H1 (cell line): ENCODE results near the gene ITGA4. TPM values are rescaled to one million over a fixed set of nuclear protein-coding genes. Genes with fewer than 3 reads are reported as not detected.

Experiments used
- CTCF ChIA-PET: fragments of 300-600 bp; sonication (Branson Sonifier 250); formaldehyde crosslinking; loops from one replicate; lab custom pipeline; 2021; ENCODE audit not compliant: partially characterized antibody; lab: Charles Lee
- POLR2A ChIA-PET: fragments of 300-600 bp; sonication (Branson Sonifier 250); formaldehyde crosslinking; loops from one replicate; lab custom pipeline; 2021; ENCODE audit warnings: inconsistent platforms; ENCODE audit not compliant: partially characterized antibody; lab: Charles Lee
- DNase-seq, 2 experiments: peaks; one replicate each; pipeline versions ENCODE4 v3.0.0 to v3.0.0-alpha.2; 2010 to 2022; ENCODE audit warnings: low spot score in 2 of 2, low read depth in 1 of 2, mixed read lengths in 1 of 2
- FAIRE-seq: peaks from 2 replicates; lab custom pipeline; 2011; peaks lifted over from hg19 to GRCh38; lab: Jason Lieb, UNC
- H2AFZ ChIP-seq: 2 replicates; pipeline ENCODE4 v1.8.1; 2012; ENCODE audit warnings: low read length, inconsistent platforms
- H2AK5ac ChIP-seq: 2 replicates; pipeline ENCODE4 v1.6.1; 2013; ENCODE audit warnings: low read depth, low read length
- H2BK120ac ChIP-seq: replicated peaks from 2 replicates; pipeline ENCODE3; 2013; ENCODE audit warnings: low read depth, low read length, inconsistent platforms
- H2BK12ac ChIP-seq: 2 replicates; pipeline ENCODE4 v1.6.1; 2013; ENCODE audit warnings: low read depth, low read length
- H2BK15ac ChIP-seq: 2 replicates; pipeline ENCODE4 v1.6.1; 2013; ENCODE audit warnings: low read length
- H2BK20ac ChIP-seq: 2 replicates; pipeline ENCODE4 v1.6.1; 2013; ENCODE audit warnings: low read length
- H2BK5ac ChIP-seq: 2 replicates; pipeline ENCODE4 v1.6.1; 2013; ENCODE audit warnings: low read depth, low read length
- H3K14ac ChIP-seq: 2 replicates; pipeline ENCODE4 v1.6.1; 2013; ENCODE audit warnings: inconsistent platforms; ENCODE audit not compliant: insufficient read length
- H3K18ac ChIP-seq: 2 replicates; pipeline ENCODE4 v1.6.1; 2013; ENCODE audit warnings: low read length; ENCODE audit errors: extremely low read depth
- H3K23ac ChIP-seq: 2 replicates; pipeline ENCODE4 v1.6.1; 2013; ENCODE audit warnings: inconsistent platforms; ENCODE audit not compliant: insufficient read length
- H3K23me2 ChIP-seq: 2 replicates; pipeline ENCODE4 v1.6.1; 2013; ENCODE audit warnings: low read depth, low read length
- H3K27ac ChIP-seq: 2 replicates; pipeline ENCODE4 v1.6.1; 2011; ENCODE audit warnings: low read depth, low read length, inconsistent platforms
- H3K27me3 ChIP-seq, 4 experiments: replicated peaks in 1 of 4; 1 replicate in 1 of 4; 2 replicates in 3 of 4; pipeline versions ENCODE4 v1.6.1 to v1.8.1; 2011 to 2013; ENCODE audit warnings: low read length in 3 of 4, mild to moderate bottlenecking in 3 of 4, inconsistent platforms in 2 of 4, mixed read lengths in 2 of 4, moderate library complexity in 1 of 4; ENCODE audit not compliant: control insufficient read depth in 3 of 4, insufficient read depth in 3 of 4; ENCODE audit errors: extremely low read depth in 1 of 4
- H3K36me3 ChIP-seq, 4 experiments: 2 replicates each; pipeline versions ENCODE4 v1.6.1 to v1.8.1; 2011 to 2013; ENCODE audit warnings: mild to moderate bottlenecking in 4 of 4, low read length in 3 of 4, moderate library complexity in 2 of 4, control low read depth in 1 of 4, inconsistent platforms in 1 of 4; ENCODE audit not compliant: insufficient read depth in 4 of 4, control insufficient read depth in 2 of 4
- H3K4ac ChIP-seq: replicated peaks from 2 replicates; pipeline ENCODE3; 2013; ENCODE audit warnings: low read length, low read depth, mixed read lengths, inconsistent platforms; ENCODE audit not compliant: insufficient read length
- H3K4me1 ChIP-seq, 4 experiments: replicated peaks in 1 of 4; 1 replicate in 1 of 4; 2 replicates in 3 of 4; pipeline versions ENCODE4 v1.6.1 to v1.8.1; 2011 to 2013; ENCODE audit warnings: low read length in 3 of 4, inconsistent platforms in 2 of 4, mixed read lengths in 1 of 4; ENCODE audit not compliant: insufficient read depth in 4 of 4, control insufficient read depth in 3 of 4
- H3K4me2 ChIP-seq, 2 experiments: 2 replicates each; pipeline versions ENCODE4 v1.6.1 to v1.8.1; 2011 to 2013; ENCODE audit warnings: low read depth in 2 of 2, low read length in 2 of 2, control low read depth in 1 of 2, inconsistent platforms in 1 of 2, mild to moderate bottlenecking in 1 of 2; ENCODE audit not compliant: insufficient read depth in 1 of 2
- H3K4me3 ChIP-seq, 4 experiments: fragments of 200-600, 300-600 bp in 1 of 4; sonication (generic), shearing (Covaris generic), sonication (Bioruptor Twin) in 1 of 4; 2 replicates each; pipeline versions ENCODE4 v1.5.1 to v1.8.1; 2011 to 2016; ENCODE audit warnings: low read length in 4 of 4, low read depth in 3 of 4, control low read depth in 2 of 4, inconsistent platforms in 2 of 4, mild to moderate bottlenecking in 2 of 4, mixed read lengths in 1 of 4, moderate library complexity in 1 of 4; ENCODE audit not compliant: insufficient read depth in 2 of 4; ENCODE audit errors: extremely low read depth in 1 of 4
- H3K56ac ChIP-seq: replicated peaks from 2 replicates; pipeline ENCODE3; 2013; ENCODE audit warnings: low read depth, mild to moderate bottlenecking, mixed read lengths, low read length, inconsistent platforms; ENCODE audit not compliant: insufficient read length
- H3K79me1 ChIP-seq: 2 replicates; pipeline ENCODE4 v1.6.1; 2013; ENCODE audit warnings: low read depth, low read length, control low read depth
- H3K79me2 ChIP-seq, 2 experiments: 2 replicates each; pipeline versions ENCODE4 v1.6.1 to v1.8.1; 2012 to 2013; ENCODE audit warnings: low read length in 2 of 2, mild to moderate bottlenecking in 2 of 2, inconsistent platforms in 1 of 2; ENCODE audit not compliant: insufficient read depth in 2 of 2, control insufficient read depth in 1 of 2
- H3K9ac ChIP-seq, 4 experiments: replicated peaks in 1 of 4; 1 replicate in 1 of 4; 2 replicates in 3 of 4; pipeline versions ENCODE4 v1.6.1 to v1.8.1; 2011 to 2013; ENCODE audit warnings: low read depth in 3 of 4, low read length in 3 of 4, control low read depth in 2 of 4, mild to moderate bottlenecking in 2 of 4, moderate library complexity in 2 of 4, inconsistent platforms in 1 of 4; ENCODE audit errors: extremely low read depth in 1 of 4
- H3K9me3 ChIP-seq, 2 experiments: 2 replicates each; pipeline versions ENCODE4 v1.6.1 to v1.8.1; 2012 to 2013; ENCODE audit warnings: mild to moderate bottlenecking in 2 of 2, moderate library complexity in 2 of 2, control low read depth in 1 of 2, inconsistent platforms in 1 of 2, low read depth in 1 of 2, low read length in 1 of 2, mixed read lengths in 1 of 2; ENCODE audit not compliant: insufficient read depth in 2 of 2
- H4K20me1 ChIP-seq, 2 experiments: replicated peaks in 1 of 2; 2 replicates each; pipeline versions ENCODE3 to v1.8.1; 2011 to 2013; ENCODE audit warnings: inconsistent platforms in 2 of 2, low read length in 2 of 2, mild to moderate bottlenecking in 1 of 2; ENCODE audit not compliant: insufficient read depth in 2 of 2, control insufficient read depth in 1 of 2
- H4K5ac ChIP-seq: 2 replicates; pipeline ENCODE4 v1.6.1; 2013; ENCODE audit warnings: low read length, low read depth, mixed read lengths, inconsistent platforms; ENCODE audit not compliant: insufficient read length
- H4K8ac ChIP-seq: 2 replicates; pipeline ENCODE4 v1.8.0; 2013; ENCODE audit warnings: mild to moderate bottlenecking, moderate library complexity, low read length, inconsistent platforms; ENCODE audit not compliant: insufficient read depth; ENCODE audit errors: extremely low read depth
- H4K91ac ChIP-seq: replicated peaks from 2 replicates; pipeline ENCODE3; 2013; ENCODE audit warnings: low read length, mixed read lengths, inconsistent platforms; ENCODE audit not compliant: insufficient read length
- BCL11A ChIP-seq, 2 experiments: IDR thresholded peaks; one replicate each; pipeline ENCODE4 v1.6.1; 2011; ENCODE audit warnings: low read depth in 2 of 2, low read length in 2 of 2, mild to moderate bottlenecking in 2 of 2
- BRCA1 ChIP-seq: IDR thresholded peaks from 2 replicates; pipeline ENCODE4 v1.6.1; 2012; ENCODE audit warnings: low read depth, low read length, improper control_type of control experiment
- CHD1 ChIP-seq: IDR thresholded peaks from 2 replicates; pipeline ENCODE4 v1.6.1; 2012; ENCODE audit warnings: low read depth, low read length, improper control_type of control experiment
- CREB1 ChIP-seq: IDR thresholded peaks from 2 replicates; pipeline ENCODE4 v1.6.1; 2012; ENCODE audit warnings: inconsistent platforms
- FOSL1 ChIP-seq: IDR thresholded peaks from 2 replicates; pipeline ENCODE4 v1.6.1; 2011; ENCODE audit warnings: mild to moderate bottlenecking, low read depth, low read length, moderate library complexity; ENCODE audit not compliant: insufficient read depth
- KDM1A ChIP-seq: fragments of 200-600, 300-600 bp; sonication (generic); IDR thresholded peaks from 2 replicates; pipeline ENCODE4 v1.7.1; 2016; ENCODE audit warnings: mild to moderate bottlenecking, low read length, borderline replicate concordance
- KDM4A ChIP-seq: IDR thresholded peaks from one replicate; pipeline ENCODE4 v1.7.1; 2012; ENCODE audit warnings: low read depth, mild to moderate bottlenecking, moderate library complexity, low read length, inconsistent platforms; ENCODE audit not compliant: severe bottlenecking
- MAFK ChIP-seq: IDR thresholded peaks from 2 replicates; pipeline ENCODE4 v1.6.1; 2012; ENCODE audit warnings: low read depth, mild to moderate bottlenecking, improper control_type of control experiment, low read length
- POLR2A ChIP-seq, 2 experiments: IDR thresholded peaks; 1 replicate in 1 of 2; 2 replicates in 1 of 2; pipeline ENCODE4 v1.6.1; 2011; ENCODE audit warnings: low read depth in 2 of 2, low read length in 2 of 2, mild to moderate bottlenecking in 2 of 2; ENCODE audit errors: control extremely low read depth in 1 of 2
- POU5F1 ChIP-seq: IDR thresholded peaks from 2 replicates; pipeline ENCODE4 v1.6.1; 2011; ENCODE audit warnings: low read depth, mild to moderate bottlenecking, low read length, moderate library complexity
- SAP30 ChIP-seq: fragments of 300-600 bp; sonication (generic); IDR thresholded peaks from 2 replicates; pipeline ENCODE4 v1.7.1; 2012; ENCODE audit warnings: low read length, moderate library complexity, mild to moderate bottlenecking, inconsistent platforms; ENCODE audit not compliant: insufficient read depth, insufficient replicate concordance
- WGBS, 2 experiments: shearing (Covaris generic) in 1 of 2; methylation state at CpG; one replicate each; pipeline versions ENCODE4 v1.1.6 to v1.1.7; 2013 to 2015; ENCODE audit warnings: low lambda C conversion rate in 2 of 2, mixed read lengths in 2 of 2, inconsistent platforms in 1 of 2, low coverage in 1 of 2, missing lambda C conversion rate in 1 of 2; ENCODE audit not compliant: insufficient replicate concordance in 2 of 2, insufficient coverage in 1 of 2, insufficient read length in 1 of 2; ENCODE audit errors: extremely low coverage in 1 of 2, missing lambda C conversion rate in 1 of 2; 5-methylcytosine and 5-hydroxymethylcytosine counted together
- polyA plus RNA-seq, 7 experiments: library from polyadenylated mRNA; depleted of rRNA in 3 of 7; stranded (reverse) in 5 of 7; unstranded in 2 of 7; fragments of >200 nt in 5 of 7; fragments of 200-250 nt in 2 of 7; gene quantifications; 1 replicate in 5 of 7; 2 replicates in 1 of 7; 4 replicates in 1 of 7; pipeline versions ENCODE4 v1.2.1 to v1.2.3, GENCODE V29; 2011 to 2013; ENCODE audit warnings: missing spikeins in 2 of 7, mixed read lengths in 2 of 7
- total RNA-seq: library from RNA; stranded (reverse); fragmentation: NEBNext Ultra II Directional; extraction: Animal tissue kit (Norgen Biotek cat#: 25700); gene quantifications from 2 replicates; pipeline ENCODE4 v1.2.1, GENCODE V29; 2021

Gene ITGA4
- total and polyA plus RNA-seq, 2 of the 8 experiments (the other 6 are each of a cell fraction or from before 2014, with no cell fraction given), result 0.60 to 2.1 TPM

GRCh38 chr2:181471226-181471625 lies 14.0 kb downstream of the ITGA4 start:
- Histone ChIP-seq H2BK5ac (no peak overlapping the region), H3K9ac (no peak overlapping the region), H3K27me3 (no peaks in the 10 kb centered on the region), H4K8ac (no peak overlapping the region), H3K18ac (no peak overlapping the region)
- POLR2A ChIA-PET, result no interaction called here
- no peak for TF ChIP-seq KDM4A
- no peak for TF ChIP-seq MAFK
- no peak for TF ChIP-seq POU5F1
- TF ChIP-seq FOSL1, result no peak
- no peak for TF ChIP-seq SAP30
- TF ChIP-seq BCL11A (IDR thresholded peaks at IDR 0.05; ENCODE audit: low read depth in 2 of 2, low read length in 2 of 2), result no peak
- no peak for TF ChIP-seq CHD1
- no peak for TF ChIP-seq CREB1
- no peak for TF ChIP-seq BRCA1
- TF ChIP-seq KDM1A, result no peak
- TF ChIP-seq POLR2A (IDR thresholded peaks at IDR 0.05; ENCODE audit: control extremely low read depth in 1 of 2, low read depth in 2 of 2, low read length in 2 of 2), result no peak
- TF ChIP-seq, all 59 proteins: peak for 0
- Histone ChIP-seq H2AFZ (no peak overlapping the region), H2BK120ac (no peak overlapping the region), H3K36me3 (no peaks in the 10 kb centered on the region), H2AK5ac (no peak overlapping the region), H3K23me2 (no peaks in the 10 kb centered on the region), H3K9me3 (no peaks in the 10 kb centered on the region), H3K79me2 (no peaks in the 10 kb centered on the region), H3K14ac (no peak overlapping the region), H3K23ac (no peak overlapping the region), H4K5ac (no peak overlapping the region), H2BK15ac (no peak overlapping the region), H3K4ac (no peak overlapping the region), H3K4me1 (peaks cover 0 to 5% (median 0%) of the 10 kb centered on the region in 4 experiments; a peak in 2 of 7 replicates), H4K91ac (no peak overlapping the region), H2BK12ac (no peak overlapping the region), H3K4me3 (no peak overlapping the region), H2BK20ac (no peak overlapping the region), H4K20me1 (no peaks in the 10 kb centered on the region), H3K4me2 (no peak overlapping the region), H3K27ac (no peak overlapping the region), H3K56ac (no peak overlapping the region), H3K79me1 (no peaks in the 10 kb centered on the region)
- DNase-seq, result no peak
- 94% methylated on average over 3 of the region's 3 CpGs; no CpG with 5 or more reads in 1 of the 2 experiments for WGBS, 2 experiments
- CTCF ChIA-PET, result interaction anchor here (0.9 to 1.3 kb wide), 4 partner anchors 32 to 244 kb away, joined by 3 to 5 read pairs (median 4); no protein-coding TSS in a partner anchor
- no peak for FAIRE-seq
